Measurements from ENCODE around the gene CFAP97D1.
"Not testable (repeated sequence)": the region's sequence is repeated elsewhere in the genome, so short reads cannot be mapped to it uniquely, and the experiment has no call there.

The CFAP97D1 gene

GRCh38 chr17:43768943-43769342, 11.3 kb upstream of the CFAP97D1 start:
- no peak for DNase-seq

- no peak for DNase-seq
Measured at GRCh38 chr17:43769426-43769825, 10.8 kb upstream of the CFAP97D1 start.

GRCh38 chr17:43769859-43770258, 10.4 kb upstream of the CFAP97D1 start:
- DNase-seq, result no peak

DNA sequence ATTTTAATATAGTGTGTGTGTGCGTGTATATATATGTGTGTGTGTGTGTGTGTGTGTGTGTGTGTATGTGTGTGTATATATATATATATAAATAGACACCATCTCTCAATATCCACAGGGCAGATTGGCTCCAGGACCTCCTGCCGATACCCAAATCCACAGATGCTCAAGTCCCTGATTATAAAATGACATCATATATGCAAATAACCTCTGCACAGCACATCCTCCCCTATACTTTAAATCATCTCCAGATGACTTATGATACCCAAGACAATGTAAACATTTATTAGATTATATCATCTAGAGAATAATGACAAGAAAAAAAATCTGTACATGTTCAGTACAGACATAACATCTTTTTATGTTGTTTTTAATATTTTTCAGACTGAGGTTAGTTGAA, 9.3 kb upstream of the CFAP97D1 start:
- DNase-seq, result no peak

- no peak for DNase-seq
Measured at GRCh38 chr17:43771463-43771862, 8.8 kb upstream of the CFAP97D1 start.

DNA sequence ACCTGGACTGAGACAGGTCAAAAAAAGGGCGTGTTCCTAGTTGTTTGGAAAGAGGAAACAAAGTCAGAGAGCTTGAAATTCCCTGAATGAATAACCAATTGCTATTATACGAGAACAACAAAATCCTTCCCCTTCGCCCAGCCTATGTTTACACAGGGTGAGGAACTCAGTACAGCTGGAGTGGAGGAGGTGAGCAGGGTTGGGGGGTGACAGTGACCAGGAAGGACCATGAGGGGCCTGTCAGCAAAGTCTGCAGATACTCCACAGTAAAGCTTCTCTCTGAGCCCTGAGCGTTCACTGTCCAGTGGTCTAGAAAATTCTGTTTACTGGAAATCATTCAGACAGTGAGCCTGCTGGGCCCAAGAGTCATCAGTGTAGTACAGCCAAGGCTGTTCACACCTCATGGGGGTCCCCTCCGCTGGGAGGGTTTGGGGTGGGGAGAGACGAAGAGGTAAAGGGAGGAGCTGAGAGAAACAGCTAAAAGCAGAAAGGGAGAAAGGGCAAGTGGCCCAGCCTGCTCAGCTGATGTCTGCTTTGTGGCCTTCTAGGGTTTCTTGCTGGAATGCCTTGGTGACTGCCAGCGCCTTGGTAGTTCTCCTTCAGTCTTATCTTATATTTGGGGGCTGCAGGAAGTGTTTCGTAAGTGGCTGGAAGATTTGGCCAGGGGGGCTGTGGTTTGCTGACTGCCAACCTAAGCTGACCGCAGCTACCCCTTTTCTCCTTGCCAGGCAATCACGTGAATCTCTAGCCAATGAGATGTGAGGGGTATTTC, 7.2 kb upstream of the CFAP97D1 start:
- DNase-seq, result no peak

- DNase-seq, result no peak
Measured at GRCh38 chr17:43774304-43775250, 5.7 kb upstream of the CFAP97D1 start.

GRCh38 chr17:43778337-43779144, 1.7 kb upstream of the CFAP97D1 start, which contains the start of gene DUSP3:
Gene DUSP3 (minus strand): TSS chr17:43778977. CDS start chr17:43778924, 53 bp downstream.
- DNase-seq, result peak; percentile 56

- no peak for DNase-seq
Measured at GRCh38 chr17:43779145-43780125, 800 bp upstream of the CFAP97D1 start.

DNA sequence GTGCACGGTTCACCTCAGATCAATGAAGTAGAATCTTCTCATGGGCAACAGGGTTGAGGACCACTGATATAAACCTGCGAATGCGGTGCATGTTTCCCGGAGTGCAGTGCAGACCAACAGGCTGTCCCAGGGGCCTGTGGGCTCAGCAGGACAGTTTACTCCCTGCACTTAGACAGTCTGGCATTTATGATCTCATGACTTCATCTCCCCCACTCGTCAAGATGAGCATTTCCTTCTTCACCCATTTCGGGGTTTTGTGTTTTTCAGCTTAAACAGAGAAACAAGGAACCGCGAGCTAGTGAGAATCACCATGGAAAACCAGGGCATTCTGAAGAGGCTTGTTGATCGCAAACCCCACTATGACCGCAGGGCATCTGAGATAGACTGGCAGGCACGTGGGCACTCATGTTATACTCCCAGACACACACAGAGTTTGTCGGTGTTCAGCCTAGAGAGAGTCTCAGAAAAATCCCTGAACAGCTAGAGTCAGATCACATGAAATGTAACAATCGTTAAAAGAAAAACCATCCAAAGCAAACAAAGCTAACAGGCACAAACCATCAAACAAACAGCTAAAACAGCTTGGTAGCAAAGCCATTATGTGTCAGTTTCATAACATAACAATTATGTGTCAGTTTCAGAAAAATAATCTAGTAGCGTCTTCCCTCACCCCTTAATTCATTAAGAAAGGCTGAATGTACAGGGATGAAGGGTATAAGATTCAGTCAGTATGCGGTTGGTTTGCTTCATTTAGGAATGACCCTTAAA, 2.9 kb downstream of the CFAP97D1 start:
- no peak for DNase-seq

GRCh38 chr17:43784068-43784467, 3.8 kb downstream of the CFAP97D1 start:
- DNase-seq, result no peak

DNA sequence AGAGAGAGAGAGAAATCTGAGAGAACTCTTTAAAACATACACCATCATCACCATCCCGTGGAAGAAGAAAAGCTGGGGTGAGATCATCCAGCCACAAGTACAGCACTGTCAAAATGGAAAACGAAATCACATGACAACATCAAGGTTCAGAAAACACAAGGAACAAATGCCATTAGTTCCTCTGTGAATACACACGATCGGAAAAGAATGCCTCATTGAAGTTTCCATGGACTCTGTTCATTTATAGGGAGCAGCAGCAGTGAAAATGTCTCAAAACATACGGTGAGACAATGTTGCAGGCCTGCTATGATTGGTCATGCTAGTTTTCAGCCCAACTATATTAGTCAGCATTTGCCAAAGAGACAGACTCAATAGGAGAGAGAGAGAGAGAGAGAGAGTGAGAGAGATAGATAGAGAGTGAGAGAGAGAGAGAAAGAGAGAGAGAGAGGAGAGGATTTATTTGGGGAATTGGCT, 4.4 kb downstream of the CFAP97D1 start:
- DNase-seq, result no peak

DNA sequence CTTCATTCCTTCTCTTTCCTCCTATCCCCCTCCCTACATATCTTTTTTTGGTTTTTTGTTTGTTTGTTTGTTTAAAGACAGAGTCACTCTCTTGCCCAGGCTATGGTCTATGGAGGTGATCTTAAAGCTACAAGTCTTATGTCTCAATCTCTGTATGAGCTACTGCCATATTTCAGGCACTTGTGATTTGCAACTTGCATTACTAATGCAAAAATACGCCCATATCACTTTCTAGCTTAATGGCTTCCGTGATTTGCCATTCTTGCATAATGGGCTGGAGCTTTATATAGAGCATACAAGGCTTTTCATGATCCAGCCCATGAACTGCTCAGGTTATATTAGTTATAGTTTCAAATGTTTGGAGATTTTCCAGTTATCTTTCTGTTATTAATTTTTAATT, 7.5 kb downstream of the CFAP97D1 start:
- no peak for DNase-seq

GRCh38 chr17:43788540-43788939, 8.3 kb downstream of the CFAP97D1 start:
- DNase-seq, result no peak

DNA sequence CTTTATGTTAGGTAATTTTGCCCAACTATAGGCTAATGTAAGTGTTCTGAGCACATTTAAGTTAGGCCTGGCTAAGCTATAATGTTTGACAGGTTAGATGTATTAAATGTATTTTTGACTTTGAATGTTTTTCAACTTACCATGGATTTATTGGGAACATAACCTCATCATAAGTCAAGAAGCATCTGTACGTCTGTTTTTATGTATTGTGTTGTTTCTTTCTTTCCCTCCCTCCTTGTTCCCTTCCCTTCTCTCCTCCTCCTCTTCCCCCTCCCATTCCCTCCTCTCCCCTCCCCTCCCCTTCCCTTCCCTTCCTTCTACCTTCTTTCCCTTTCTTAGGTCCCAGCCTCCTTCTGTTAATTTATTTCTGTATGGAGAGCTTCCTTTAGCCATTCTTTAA, 9.2 kb downstream of the CFAP97D1 start:
- no peak for DNase-seq

- DNase-seq, result no peak
Measured at GRCh38 chr17:43790311-43790940, 10.2 kb downstream of the CFAP97D1 start.

DNA sequence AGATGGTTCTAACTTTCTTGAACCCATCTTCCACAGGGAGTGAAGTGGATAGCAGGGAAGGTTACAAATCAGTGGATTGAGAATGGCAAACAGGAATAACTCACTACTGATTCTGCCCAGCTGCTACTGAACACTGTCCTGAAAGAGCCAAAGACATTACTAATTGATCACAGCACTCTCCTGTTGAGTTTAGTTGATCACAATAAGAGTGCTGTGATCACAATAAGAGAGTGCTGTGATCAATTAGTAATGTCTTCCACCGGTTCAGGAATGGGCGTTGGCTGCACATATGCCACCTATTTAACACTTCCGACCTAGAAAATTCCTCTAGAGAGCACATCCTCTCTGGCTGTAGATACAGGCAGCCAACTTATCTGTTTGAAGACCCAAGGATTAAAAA, 11.4 kb downstream of the CFAP97D1 start:
- no peak for DNase-seq

DNA sequence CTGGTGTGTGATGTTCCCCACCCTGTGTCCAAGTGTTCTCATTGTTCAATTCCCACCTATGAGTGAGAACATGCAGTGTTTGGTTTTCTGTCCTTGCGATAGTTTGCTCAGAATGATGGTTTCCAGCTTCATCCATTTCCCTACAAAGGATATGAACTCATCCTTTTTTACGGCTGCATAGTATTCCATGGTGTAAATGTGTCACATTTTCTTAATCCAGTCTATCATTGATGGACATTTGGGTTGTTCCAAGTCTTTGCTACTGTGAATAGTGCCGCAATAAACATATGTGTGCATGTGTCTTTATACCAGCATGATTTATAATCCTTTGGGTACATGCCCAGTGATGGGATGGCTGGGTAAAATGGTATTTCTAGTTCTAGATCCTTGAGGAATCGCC, 12.4 kb downstream of the CFAP97D1 start:
- not testable (repeated sequence) for DNase-seq

DNA sequence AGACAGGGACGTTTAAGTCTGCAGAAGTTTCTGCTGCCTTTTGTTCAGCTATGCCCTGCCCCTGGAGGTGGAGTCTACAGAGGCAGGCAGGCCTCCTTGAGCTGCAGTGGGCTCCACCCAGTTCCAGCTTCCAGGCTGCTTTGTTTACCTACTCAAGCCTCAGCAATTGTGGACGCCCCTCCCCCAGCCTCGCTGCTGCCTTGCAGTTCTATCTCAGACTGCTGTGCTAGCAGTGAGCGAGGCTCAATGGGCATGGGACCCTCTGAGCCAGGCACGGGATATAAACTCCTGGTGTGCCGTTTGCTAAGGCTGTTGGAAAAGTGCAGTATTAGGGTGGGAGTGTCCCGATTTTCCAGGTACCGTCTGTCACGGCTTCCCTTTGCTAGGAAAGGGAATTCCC, 17.8 kb downstream of the CFAP97D1 start:
- DNase-seq, result not testable (repeated sequence)

GRCh38 chr17:43799047-43799446, 18.8 kb downstream of the CFAP97D1 start:
- no peak for DNase-seq
